ENCODE results near the gene APC.

- TF ChIP-seq RBM22 (optimal IDR thresholded peaks at IDR 0.05; ENCODE audit: low read length) (no peak), HMG20B (CRISPR knock-in tag; conservative IDR thresholded peaks at IDR 0.05) (no peak)
Observed at GRCh38 chr5:112763165-112763564, 25.5 kb downstream of the APC start.
